A673 (cell line): Measurements from ENCODE around the gene DLX1. TPM values are rescaled to one million over a fixed set of nuclear protein-coding genes. Genes with fewer than 3 reads are reported as not detected.
A peak's percentile ranks its signal among the peaks of the same experiment; 100 is the strongest.

ENCODE experiments used
- BruUV-seq: library from RNA; stranded (reverse); fragments of 400-500 nt; replicated peaks from 2 replicates; lab custom pipeline; 2021; lab: Mats Ljungman, UMichigan
- CTCF ChIA-PET: fragments of 300-600 bp; sonication (Branson Sonifier 250); formaldehyde crosslinking; loops from one replicate; lab custom pipeline; 2022; ENCODE audit warnings: antibody characterized with exemption; lab: Charles Lee
- POLR2A ChIA-PET: fragments of 300-600 bp; sonication (Branson Sonifier 250); formaldehyde crosslinking; loops from one replicate; lab custom pipeline; 2022; ENCODE audit warnings: antibody characterized with exemption; ENCODE audit not compliant: low non-redundant PET; lab: Charles Lee
- DNase-seq: peaks from one replicate; pipeline ENCODE4 v3.0.0-alpha.2; 2015; ENCODE audit warnings: low spot score
- H3K27ac ChIP-seq: fragments of 200-600 bp; sonication (generic); 2 replicates; pipeline ENCODE4 v1.5.1; 2016; ENCODE audit warnings: mixed run types, low read depth, mild to moderate bottlenecking, mixed read lengths, antibody characterized with exemption, low read length; ENCODE audit not compliant: poor library complexity, severe bottlenecking
- H3K27me3 ChIP-seq: fragments of 200-600 bp; sonication (generic); replicated peaks from 2 replicates; pipeline ENCODE4 v1.6.1; 2017; ENCODE audit warnings: mixed run types, low read depth, mild to moderate bottlenecking, mixed read lengths, antibody characterized with exemption, low read length; ENCODE audit not compliant: insufficient read depth, poor library complexity
- H3K36me3 ChIP-seq: fragments of 200-600 bp; sonication (generic); 2 replicates; pipeline ENCODE4 v1.6.1; 2016; ENCODE audit warnings: mixed run types, mild to moderate bottlenecking, mixed read lengths, antibody characterized with exemption, low read length; ENCODE audit not compliant: insufficient read depth, poor library complexity, severe bottlenecking
- H3K4me1 ChIP-seq: fragments of 200-600 bp; sonication (generic); 2 replicates; pipeline ENCODE4 v1.6.1; 2017; ENCODE audit warnings: mixed run types, mild to moderate bottlenecking, mixed read lengths, antibody characterized with exemption, low read length; ENCODE audit not compliant: insufficient read depth, poor library complexity, severe bottlenecking
- H3K4me3 ChIP-seq: fragments of 200-600 bp; sonication (generic); 2 replicates; pipeline ENCODE4 v1.5.1; 2016; ENCODE audit warnings: low read depth, mixed run types, mild to moderate bottlenecking, mixed read lengths, low read length; ENCODE audit not compliant: poor library complexity, severe bottlenecking
- H3K9me3 ChIP-seq: fragments of 200-600 bp; sonication (generic); 2 replicates; pipeline ENCODE4 v1.6.1; 2016; ENCODE audit warnings: mixed run types, low read depth, mild to moderate bottlenecking, mixed read lengths, antibody characterized with exemption, low read length; ENCODE audit not compliant: poor library complexity, severe bottlenecking
- EZH2 ChIP-seq: fragments of 200-600 bp; sonication (generic); IDR thresholded peaks from 2 replicates; pipeline ENCODE4 v1.6.1; 2017; ENCODE audit warnings: borderline replicate concordance, low read depth, mild to moderate bottlenecking, mixed read lengths, antibody characterized with exemption, low read length; ENCODE audit not compliant: poor library complexity, severe bottlenecking
- intact Hi-C: fragments of 100-400 bp; cut with micrococcal nuclease; formaldehyde crosslinking; loops from one replicate; pipeline ENCODE4 v1.10.0; 2022; ENCODE audit not compliant: unreplicated experiment
- total RNA-seq: library from RNA; stranded (reverse); gene quantifications from 2 replicates; pipeline ENCODE4 v1.2.3, GENCODE V29; 2021
- TF ChIP-seq, protein P1 (sequence below): fragments of 300-800, 200-600 bp; sonication (generic); conservative IDR thresholded peaks from 2 replicates; pipeline ENCODE4 v1.5.1; 2017; ENCODE audit warnings: low read depth, mild to moderate bottlenecking, antibody characterized with exemption, low read length, moderate library complexity, mixed read lengths

DLX1 gene
- total RNA-seq, 1 experiment from 2014 or later = 33.2 TPM

DNA sequence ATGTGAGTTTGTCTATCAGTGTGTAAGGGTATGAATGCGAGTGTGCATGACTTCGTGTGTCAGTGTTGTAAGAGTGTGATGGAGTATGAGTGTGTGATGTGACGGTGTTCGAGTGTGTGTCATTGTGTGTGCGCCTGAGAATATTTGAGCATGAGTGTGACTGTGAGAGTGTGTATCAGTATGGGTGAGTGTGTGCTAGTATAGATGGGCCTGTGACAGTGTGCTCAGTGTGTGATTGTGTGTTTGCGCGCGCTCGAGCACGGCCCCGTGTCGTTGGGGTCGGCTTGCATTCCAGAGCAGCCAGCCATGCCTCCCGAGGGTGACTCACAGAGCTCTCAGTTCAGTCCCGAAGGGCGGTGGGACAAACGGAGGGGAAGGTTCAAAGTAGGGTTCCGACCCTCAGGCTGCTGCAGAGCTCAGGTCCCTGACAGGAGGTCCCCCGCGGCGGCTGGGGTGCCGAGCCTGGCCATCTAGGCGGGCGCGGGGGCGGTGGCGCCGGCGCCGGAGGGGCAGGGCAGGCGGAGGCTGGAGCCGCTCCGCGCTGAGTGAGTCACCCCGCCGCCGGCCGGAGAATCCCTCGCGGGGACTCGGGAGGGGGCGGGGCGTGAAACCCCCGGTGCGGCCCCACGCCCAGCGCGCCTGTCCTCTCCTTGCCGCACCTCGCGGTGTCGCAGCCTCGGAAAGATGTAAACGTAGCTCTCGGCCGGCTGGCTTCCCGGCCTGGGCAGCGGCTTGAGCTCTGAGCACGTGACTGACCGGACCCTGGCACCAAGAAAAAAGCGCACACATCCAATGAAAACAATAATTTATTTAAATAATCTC, 13.6 kb downstream of the DLX1 start:
- intact Hi-C loops = no loop called here
- BruUV-seq = no TSS peak
- peak; percentile 85 for DNase-seq
- ChIA-PET CTCF (no interaction called here), POLR2A (no interaction called here)
- TF ChIP-seq, protein P1, sequence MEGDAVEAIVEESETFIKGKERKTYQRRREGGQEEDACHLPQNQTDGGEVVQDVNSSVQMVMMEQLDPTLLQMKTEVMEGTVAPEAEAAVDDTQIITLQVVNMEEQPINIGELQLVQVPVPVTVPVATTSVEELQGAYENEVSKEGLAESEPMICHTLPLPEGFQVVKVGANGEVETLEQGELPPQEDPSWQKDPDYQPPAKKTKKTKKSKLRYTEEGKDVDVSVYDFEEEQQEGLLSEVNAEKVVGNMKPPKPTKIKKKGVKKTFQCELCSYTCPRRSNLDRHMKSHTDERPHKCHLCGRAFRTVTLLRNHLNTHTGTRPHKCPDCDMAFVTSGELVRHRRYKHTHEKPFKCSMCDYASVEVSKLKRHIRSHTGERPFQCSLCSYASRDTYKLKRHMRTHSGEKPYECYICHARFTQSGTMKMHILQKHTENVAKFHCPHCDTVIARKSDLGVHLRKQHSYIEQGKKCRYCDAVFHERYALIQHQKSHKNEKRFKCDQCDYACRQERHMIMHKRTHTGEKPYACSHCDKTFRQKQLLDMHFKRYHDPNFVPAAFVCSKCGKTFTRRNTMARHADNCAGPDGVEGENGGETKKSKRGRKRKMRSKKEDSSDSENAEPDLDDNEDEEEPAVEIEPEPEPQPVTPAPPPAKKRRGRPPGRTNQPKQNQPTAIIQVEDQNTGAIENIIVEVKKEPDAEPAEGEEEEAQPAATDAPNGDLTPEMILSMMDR = no peak
- TF ChIP-seq EZH2 = no peak
- Histone ChIP-seq H3K27me3 (no peaks in the 10 kb centered on the region), H3K4me1 (peaks cover 52% of the 10 kb centered on the region), H3K4me3 (peak overlapping the region; percentile 81), H3K36me3 (no peaks in the 10 kb centered on the region), H3K9me3 (no peaks in the 10 kb centered on the region), H3K27ac (peak overlapping the region; percentile 96)

DNA sequence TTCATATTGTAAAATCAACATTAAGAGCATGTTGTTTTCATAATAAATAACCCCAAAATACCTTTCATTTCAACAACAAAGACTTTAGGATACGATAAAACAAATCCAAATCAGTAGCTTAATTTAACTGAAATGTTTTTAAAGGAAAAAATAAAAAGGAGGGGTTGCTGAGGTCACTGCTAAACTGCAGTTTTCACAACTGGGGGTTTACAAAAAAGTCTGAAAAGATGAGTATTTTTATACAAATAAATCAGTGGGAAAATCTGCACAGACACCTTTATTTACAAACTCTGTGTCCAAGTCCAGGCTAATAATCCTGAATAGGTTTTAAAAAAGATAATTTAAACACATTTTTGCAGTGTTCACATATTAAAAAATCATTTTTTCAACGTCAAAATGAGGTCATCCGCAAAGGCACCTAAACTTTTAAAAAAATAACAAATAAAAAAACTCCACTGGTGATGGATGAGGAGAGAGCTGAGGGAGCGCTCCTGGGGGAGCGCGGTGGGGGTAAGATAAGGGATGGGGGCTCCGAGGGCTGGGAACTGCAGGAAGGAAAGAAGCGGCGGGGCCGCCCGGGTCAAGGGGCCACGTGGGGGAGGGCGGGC, 14.3 kb downstream of the DLX1 start:
- ChIA-PET POLR2A (no interaction called here), CTCF (no interaction called here)
- no peak for DNase-seq
- Histone ChIP-seq H3K9me3 (no peaks in the 10 kb centered on the region), H3K27me3 (no peaks in the 10 kb centered on the region), H3K27ac (peak overlapping the region; percentile 96), H3K4me1 (peaks cover 51% of the 10 kb centered on the region), H3K36me3 (no peaks in the 10 kb centered on the region), H3K4me3 (peak overlapping the region; percentile 81)
- intact Hi-C loops = loop anchor here (5.0 to 10.0 kb wide), 4 partner anchors 142 to 1125 kb away; partner anchors contain the start of gene HAT1
- no TSS peak for BruUV-seq
- TF ChIP-seq, protein P1 = no peak
- TF ChIP-seq EZH2 = no peak

DNA sequence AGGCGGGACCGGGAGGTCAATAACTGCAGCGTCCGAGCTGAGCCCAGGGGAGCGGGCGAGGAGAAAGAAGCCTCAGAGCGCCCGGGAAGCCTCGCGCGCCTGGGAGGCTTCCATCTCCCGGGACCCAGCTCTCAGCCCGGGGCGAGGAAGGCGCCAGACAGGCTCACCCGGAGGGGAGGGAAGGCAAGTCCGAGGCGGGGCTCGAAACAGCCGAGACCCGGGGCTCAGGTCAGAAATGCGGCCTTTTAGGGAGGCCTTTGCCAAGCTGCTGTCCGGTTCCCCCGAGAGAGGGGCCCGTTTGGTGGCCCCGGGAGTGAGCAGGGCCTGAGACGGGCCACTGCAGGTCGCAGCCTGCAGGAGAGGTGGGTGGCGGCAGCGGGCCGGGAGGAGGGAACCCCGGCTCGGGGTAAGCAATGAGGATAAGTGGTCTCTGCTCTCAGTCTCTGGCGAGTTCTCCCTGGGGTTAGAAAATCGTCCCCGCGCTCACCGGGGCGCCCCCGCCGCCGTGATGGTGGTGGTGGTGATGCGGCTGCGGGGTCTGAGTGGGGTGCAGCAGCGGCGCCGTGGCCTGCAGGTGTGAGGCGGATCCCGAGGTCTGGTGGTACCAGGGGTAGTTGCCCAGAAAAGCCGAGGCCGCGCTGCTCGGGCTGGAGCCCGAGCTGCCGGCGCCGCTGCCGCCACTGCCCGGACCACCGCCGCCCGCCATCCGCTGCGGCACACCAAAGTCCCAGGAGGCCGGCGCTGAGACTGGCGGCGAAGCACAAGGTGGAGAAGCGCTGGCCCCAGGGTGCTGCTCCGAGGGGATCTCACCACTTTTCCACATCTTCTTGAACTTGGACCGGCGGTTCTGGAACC, 15.0 kb downstream of the DLX1 start:
- POLR2A ChIA-PET = no interaction called here
- TF ChIP-seq EZH2 = no peak
- TF ChIP-seq, protein P1 = no peak
- peak; percentile 63 for DNase-seq
- no peaks in the 10 kb centered on the region for H3K36me3 ChIP-seq
- H3K4me1 ChIP-seq = peaks cover 51% of the 10 kb centered on the region
- intact Hi-C loops = loop anchor here (5.0 to 10.0 kb wide), 4 partner anchors 143 to 1126 kb away; partner anchors contain the start of gene HAT1
- peak overlapping the region; percentile 81 for H3K4me3 ChIP-seq
- H3K27me3 ChIP-seq = no peaks in the 10 kb centered on the region
- no peaks in the 10 kb centered on the region for H3K9me3 ChIP-seq
- peak overlapping the region; percentile 96 for H3K27ac ChIP-seq
- CTCF ChIA-PET = no interaction called here
- no TSS peak for BruUV-seq
